Neural progenitor cell (in vitro differentiated cells): ENCODE results near the gene DIP2A. TPM values are rescaled to one million over a fixed set of nuclear protein-coding genes. Genes with fewer than 3 reads are reported as not detected.

Experiments
- DNase-seq: peaks from one replicate; pipeline ENCODE4 v3.0.0-alpha.2; 2016; ENCODE audit warnings: low spot score
- H2AFZ ChIP-seq: fragments of 200-600 bp; sonication (generic); replicated peaks from 2 replicates; pipeline ENCODE4 v1.6.1; 2016; ENCODE audit warnings: antibody characterized with exemption
- H3F3A ChIP-seq: fragments of 200-600 bp; sonication (generic); 2 replicates; pipeline ENCODE4 v1.6.1; 2016; ENCODE audit warnings: antibody characterized with exemption, low read depth
- H3K27ac ChIP-seq: fragments of 200-600 bp; sonication (generic); 2 replicates; pipeline ENCODE4 v1.5.1; 2016; ENCODE audit warnings: mild to moderate bottlenecking
- H3K27me3 ChIP-seq: fragments of 200-600 bp; sonication (generic); 2 replicates; pipeline ENCODE4 v1.6.1; 2016; ENCODE audit warnings: mild to moderate bottlenecking, moderate library complexity
- H3K36me3 ChIP-seq: fragments of 200-600 bp; sonication (generic); 2 replicates; pipeline ENCODE4 v1.5.1; 2016
- H3K4me1 ChIP-seq: fragments of 200-600 bp; sonication (generic); 2 replicates; pipeline ENCODE4 v1.6.1; 2016; ENCODE audit warnings: mixed run types
- H3K4me2 ChIP-seq: fragments of 200-600 bp; sonication (generic); 2 replicates; pipeline ENCODE4 v1.6.1; 2016
- H3K4me3 ChIP-seq: fragments of 200-600 bp; sonication (generic); 2 replicates; pipeline ENCODE4 v1.5.1; 2016
- H3K79me2 ChIP-seq: fragments of 200-600 bp; sonication (generic); 2 replicates; pipeline ENCODE4 v1.6.1; 2016; ENCODE audit warnings: low read depth
- H3K9ac ChIP-seq: fragments of 200-600 bp; sonication (generic); 2 replicates; pipeline ENCODE4 v1.6.1; 2016
- H3K9me3 ChIP-seq: fragments of 200-600 bp; sonication (generic); 2 replicates; pipeline ENCODE4 v1.5.1; 2016; ENCODE audit warnings: low read depth
- H4K20me1 ChIP-seq: fragments of 200-600 bp; sonication (generic); 2 replicates; pipeline ENCODE4 v1.6.1; 2016; ENCODE audit warnings: low read depth
- H3K27ac Mint-ChIP-seq: 3 replicates; pipeline ENCODE4 v1.8.0; 2021; ENCODE audit warnings: mixed read lengths
- H3K27me3 Mint-ChIP-seq: 2 replicates; pipeline ENCODE4 v1.8.0; 2022; ENCODE audit warnings: low read depth, mild to moderate bottlenecking, inconsistent platforms, moderate library complexity, mixed read lengths; ENCODE audit not compliant: insufficient read depth
- H3K36me3 Mint-ChIP-seq: 3 replicates; pipeline ENCODE4 v1.8.0; 2021; ENCODE audit warnings: mixed read lengths
- H3K4me1 Mint-ChIP-seq: 3 replicates; pipeline ENCODE4 v1.8.0; 2021; ENCODE audit warnings: mixed read lengths
- H3K4me3 Mint-ChIP-seq: 3 replicates; pipeline ENCODE4 v1.8.0; 2021; ENCODE audit warnings: mild to moderate bottlenecking, moderate library complexity, mixed read lengths
- H3K9me3 Mint-ChIP-seq: 3 replicates; pipeline ENCODE4 v1.8.0; 2020; ENCODE audit warnings: mixed read lengths
- CTCF ChIP-seq: fragments of 200-600 bp; sonication (generic); IDR thresholded peaks from 2 replicates; pipeline ENCODE4 v1.5.1; 2017; ENCODE audit warnings: antibody characterized with exemption, mild to moderate bottlenecking
- EZH2 ChIP-seq: fragments of 200-600 bp; sonication (generic); IDR thresholded peaks from 2 replicates; pipeline ENCODE4 v1.6.1; 2017; ENCODE audit warnings: antibody characterized with exemption, mild to moderate bottlenecking, moderate library complexity
- EZH2phosphoT487 ChIP-seq: fragments of 200-600 bp; sonication (generic); IDR thresholded peaks from 2 replicates; pipeline ENCODE4 v1.6.1; 2017; ENCODE audit warnings: antibody characterized with exemption
- total RNA-seq: library from RNA; depleted of rRNA; stranded (reverse); fragments of >200 nt; gene quantifications from 2 replicates; pipeline ENCODE4 v1.2.3, GENCODE V29; 2015; ENCODE audit warnings: low replicate concordance

The DIP2A gene
- total RNA-seq, 1 donor from 2014 or later = 50.7 TPM

- Mint-ChIP-seq H3K4me1 (peaks cover 3% of the 10 kb centered on the region), H3K27me3 (no peaks in the 10 kb centered on the region), H3K27ac (no peak overlapping the region), H3K9me3 (no peaks in the 10 kb centered on the region), H3K36me3 (peaks cover 18% of the 10 kb centered on the region), H3K4me3 (no peak overlapping the region)
- no peaks in the 10 kb centered on the region for H3K4me1 ChIP-seq
- no peak overlapping the region for H3K4me3 ChIP-seq
- H2AFZ ChIP-seq = no peak overlapping the region
- no peaks in the 10 kb centered on the region for H3K36me3 ChIP-seq
- no peaks in the 10 kb centered on the region for H4K20me1 ChIP-seq
- H3F3A ChIP-seq = no peaks in the 10 kb centered on the region
- H3K79me2 ChIP-seq = no peaks in the 10 kb centered on the region
- H3K9ac ChIP-seq = no peak overlapping the region
- no peak for DNase-seq
- H3K27ac ChIP-seq = no peak overlapping the region
- no peak overlapping the region for H3K4me2 ChIP-seq
- TF ChIP-seq EZH2phosphoT487 = no peak
- no peak for TF ChIP-seq CTCF
- TF ChIP-seq EZH2 = no peak
- no peaks in the 10 kb centered on the region for H3K9me3 ChIP-seq
- H3K27me3 ChIP-seq = no peaks in the 10 kb centered on the region
Observed at GRCh38 chr21:46416551-46416950, 42.1 kb upstream of the DIP2A start.

GRCh38 chr21:46418265-46418946 lies 40.3 kb upstream of the DIP2A start:
- Histone ChIP-seq H4K20me1 (no peaks in the 10 kb centered on the region), H3K9me3 (no peaks in the 10 kb centered on the region), H3K27me3 (no peaks in the 10 kb centered on the region), H2AFZ (no peak overlapping the region), H3F3A (peaks cover 3% of the 10 kb centered on the region), H3K27ac (no peak overlapping the region), H3K4me2 (no peak overlapping the region), H3K4me3 (no peak overlapping the region), H3K9ac (no peak overlapping the region), H3K36me3 (no peaks in the 10 kb centered on the region), H3K4me1 (peaks cover 3% of the 10 kb centered on the region), H3K79me2 (no peaks in the 10 kb centered on the region)
- Mint-ChIP-seq H3K4me3 (no peak overlapping the region), H3K9me3 (no peaks in the 10 kb centered on the region), H3K4me1 (peaks cover 5% of the 10 kb centered on the region), H3K27ac (no peak overlapping the region), H3K36me3 (peaks cover 21% of the 10 kb centered on the region), H3K27me3 (no peaks in the 10 kb centered on the region)
- DNase-seq = no peak
- TF ChIP-seq EZH2phosphoT487 = no peak
- no peak for TF ChIP-seq CTCF
- TF ChIP-seq EZH2 = no peak

DNA sequence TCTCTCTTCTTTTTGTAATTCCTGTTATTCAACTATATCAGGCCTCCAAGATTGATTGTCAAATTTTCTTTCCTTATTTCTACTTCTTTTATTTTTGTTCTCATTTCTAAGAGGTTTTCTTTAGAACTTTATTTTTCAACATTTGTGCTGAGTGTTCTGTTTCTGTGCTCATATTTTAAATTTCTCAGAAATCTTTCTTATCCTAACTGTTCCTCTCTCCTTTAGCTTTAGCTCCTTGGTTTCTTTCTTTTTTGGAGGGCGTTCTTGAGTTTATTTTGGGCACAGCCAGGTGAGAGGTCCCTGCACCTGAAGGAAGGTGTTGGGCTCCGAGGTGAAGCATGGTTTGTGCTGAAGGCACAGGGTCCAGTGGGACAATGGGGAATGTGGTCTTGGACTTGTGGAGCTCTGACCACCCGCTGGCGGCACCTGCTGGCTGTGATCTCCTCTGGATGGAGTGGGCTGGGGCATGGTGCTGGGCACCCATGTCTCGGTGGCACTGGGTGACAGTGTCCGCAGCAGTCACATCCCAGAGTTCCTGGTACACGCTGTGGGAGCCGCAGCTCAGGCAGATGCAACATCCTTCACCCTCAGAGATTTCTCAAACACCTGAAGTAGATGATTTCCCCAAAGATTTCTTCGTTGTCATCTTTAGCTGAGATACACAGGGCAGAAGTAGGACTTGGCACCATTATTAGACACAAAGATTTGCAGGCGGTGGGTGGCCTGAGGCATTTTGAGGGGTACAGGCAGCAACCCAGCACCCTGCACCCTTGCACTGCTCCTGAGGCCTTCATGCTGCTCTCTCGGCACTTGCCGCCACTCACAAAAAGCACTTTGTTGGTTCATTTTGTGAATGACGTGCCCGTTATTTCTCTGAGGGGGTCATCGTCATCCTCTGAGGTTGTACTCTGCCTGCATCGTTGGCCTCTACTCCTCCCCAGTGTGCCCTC lies 38.2 kb upstream of the DIP2A start:
- Histone ChIP-seq H3K9ac (no peak overlapping the region), H3K4me3 (no peak overlapping the region), H4K20me1 (no peaks in the 10 kb centered on the region), H3K79me2 (no peaks in the 10 kb centered on the region), H3K4me1 (peaks cover 4% of the 10 kb centered on the region), H3K27ac (no peak overlapping the region), H3K4me2 (no peak overlapping the region), H3K36me3 (no peaks in the 10 kb centered on the region), H3K9me3 (no peaks in the 10 kb centered on the region), H3K27me3 (no peaks in the 10 kb centered on the region), H3F3A (peaks cover 3% of the 10 kb centered on the region), H2AFZ (no peak overlapping the region)
- Mint-ChIP-seq H3K27ac (no peak overlapping the region), H3K36me3 (peaks cover 19% of the 10 kb centered on the region), H3K9me3 (no peaks in the 10 kb centered on the region), H3K4me1 (peaks cover 10% of the 10 kb centered on the region), H3K27me3 (no peaks in the 10 kb centered on the region), H3K4me3 (no peak overlapping the region)
- DNase-seq = no peak
- TF ChIP-seq EZH2phosphoT487 (no peak), EZH2 (no peak), CTCF (no peak)
